ENCODE measurements around the gene ISX.

- TF ChIP-seq CTCF (IDR thresholded peaks at IDR 0.05; ENCODE audit: poor library complexity, severe bottlenecking) (no peak), EZH2 (IDR thresholded peaks at IDR 0.05; ENCODE audit: borderline replicate concordance, insufficient read depth, low read length, poor library complexity, severe bottlenecking) (no peak), MXI1 (conservative IDR thresholded peaks at IDR 0.05; ENCODE audit: poor library complexity, severe bottlenecking) (no peak), TAF1 (IDR thresholded peaks at IDR 0.05; ENCODE audit: low read depth) (no peak), RAD21 (conservative IDR thresholded peaks at IDR 0.05) (no peak)
These were observed 5.8 kb downstream of the ISX start for GRCh38 chr22:35071784-35072183.
